GM19193 (cell line): ENCODE measurements around the gene FAM219A.

ENCODE experiments used
- POLR2A ChIP-seq: IDR thresholded peaks from 4 replicates; pipeline ENCODE4 v1.6.1; 2011; ENCODE audit not compliant: insufficient read depth, insufficient read length; ENCODE audit errors: extremely low read depth

The FAM219A gene, protein sequence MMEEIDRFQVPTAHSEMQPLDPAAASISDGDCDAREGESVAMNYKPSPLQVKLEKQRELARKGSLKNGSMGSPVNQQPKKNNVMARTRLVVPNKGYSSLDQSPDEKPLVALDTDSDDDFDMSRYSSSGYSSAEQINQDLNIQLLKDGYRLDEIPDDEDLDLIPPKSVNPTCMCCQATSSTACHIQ

DNA sequence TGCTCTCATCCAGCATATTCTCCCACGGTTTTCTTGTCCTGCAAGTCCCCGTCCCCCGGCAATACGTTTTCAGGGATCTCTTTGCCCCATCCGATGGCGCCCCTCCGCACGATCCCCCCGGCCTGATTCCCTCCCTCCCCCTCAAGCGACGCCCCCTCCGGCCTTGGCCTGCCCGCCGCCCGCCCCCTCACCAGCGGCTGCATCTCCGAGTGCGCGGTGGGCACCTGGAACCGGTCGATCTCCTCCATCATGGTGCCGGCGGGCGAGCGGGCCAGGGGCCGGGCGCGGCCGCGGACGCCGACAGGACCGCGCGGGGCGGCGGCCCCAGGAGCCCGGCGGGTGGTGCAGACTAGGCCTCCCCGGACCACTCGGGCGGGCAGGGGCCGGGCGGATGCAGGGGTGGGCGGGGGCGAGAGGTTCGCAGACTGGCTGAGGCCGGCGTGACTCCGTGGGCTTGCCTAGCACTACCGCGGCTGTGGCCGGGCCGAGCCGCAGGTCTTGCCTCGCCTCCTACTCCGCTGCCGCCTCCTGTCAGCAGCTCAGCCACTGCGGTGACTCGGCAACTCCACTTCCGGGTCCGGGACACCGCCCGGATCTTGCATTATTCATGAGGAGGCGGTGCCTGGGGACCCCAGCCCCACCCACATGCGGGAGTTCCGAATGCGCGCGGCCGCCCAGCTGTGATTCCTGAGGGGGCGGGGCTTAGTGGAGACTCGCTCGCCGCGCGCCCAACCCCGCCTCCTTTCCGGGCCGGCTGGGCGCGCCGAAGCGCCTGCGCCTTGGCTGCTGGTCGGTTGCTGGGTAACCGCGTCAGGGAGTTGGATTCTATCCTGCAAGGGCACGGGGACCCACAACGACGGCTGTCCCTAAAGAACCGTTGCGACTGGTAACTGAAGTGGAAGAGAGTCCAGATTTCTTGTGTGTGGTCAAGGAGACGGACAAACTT, at the start of gene FAM219A, which contains the start of gene DNAI1:
Gene FAM219A (minus strand): TSS at position 558 of the 946 bp plus-strand sequence. CDS start 307 bp downstream, at position 251.
Gene DNAI1 (plus strand): TSS at position 793 of the 946 bp plus-strand sequence. CDS start 201 bp downstream, outside the sequence.
- peak; percentile 58 for TF ChIP-seq POLR2A

DNA sequence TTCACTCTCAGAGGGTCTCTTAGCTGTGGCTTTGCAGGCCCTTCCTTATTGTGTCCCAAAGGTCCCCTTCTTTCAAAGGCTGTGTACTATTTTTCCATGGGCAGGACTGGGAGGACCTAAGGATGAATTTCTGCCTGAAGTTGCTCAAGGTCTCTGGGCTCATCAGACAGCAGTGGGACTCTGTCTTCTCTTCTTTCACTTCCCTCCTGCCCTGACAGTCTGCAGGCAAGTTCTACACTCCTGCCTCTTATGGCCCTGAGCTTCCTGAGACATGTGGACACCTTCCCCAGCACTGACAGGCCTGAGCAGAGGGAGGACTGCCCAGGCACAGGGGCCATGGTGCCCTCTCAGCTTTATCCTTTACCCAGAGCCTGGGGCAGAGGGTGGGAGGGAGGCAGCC, 49.6 kb upstream of the FAM219A start:
- no peak for TF ChIP-seq POLR2A

- TF ChIP-seq POLR2A: no peak
Observed at GRCh38 chr9:34507556-34507955, 49.2 kb upstream of the FAM219A start.

DNA sequence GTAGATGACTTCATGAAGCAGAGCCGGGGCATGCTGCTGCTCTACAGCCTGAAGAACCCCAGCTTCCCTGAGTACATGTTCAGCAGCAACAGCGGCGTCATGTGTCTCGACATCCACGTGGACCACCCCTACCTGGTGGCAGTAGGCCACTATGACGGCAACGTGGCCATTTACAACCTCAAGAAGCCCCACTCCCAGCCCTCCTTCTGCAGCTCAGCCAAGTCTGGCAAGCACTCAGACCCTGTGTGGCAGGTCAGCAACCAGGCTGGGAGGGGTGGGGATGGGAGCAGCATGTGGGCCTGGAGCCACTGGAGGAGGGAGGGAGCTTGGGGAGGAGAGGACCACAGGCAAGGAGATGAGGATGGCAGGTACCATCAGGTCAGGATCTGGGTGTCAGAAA, 48.3 kb upstream of the FAM219A start:
- TF ChIP-seq POLR2A: no peak

- TF ChIP-seq POLR2A: no peak
Observed at GRCh38 chr9:34505370-34506120, 47.2 kb upstream of the FAM219A start.

- TF ChIP-seq POLR2A: no peak
Observed at GRCh38 chr9:34503406-34503805, 45.0 kb upstream of the FAM219A start.

- TF ChIP-seq POLR2A: no peak
Observed at GRCh38 chr9:34502891-34503290, 44.5 kb upstream of the FAM219A start.

- TF ChIP-seq POLR2A: no peak
Observed at GRCh38 chr9:34502471-34502870, 44.1 kb upstream of the FAM219A start.

- TF ChIP-seq POLR2A: no peak
Observed at GRCh38 chr9:34501889-34502425, 43.6 kb upstream of the FAM219A start.

DNA sequence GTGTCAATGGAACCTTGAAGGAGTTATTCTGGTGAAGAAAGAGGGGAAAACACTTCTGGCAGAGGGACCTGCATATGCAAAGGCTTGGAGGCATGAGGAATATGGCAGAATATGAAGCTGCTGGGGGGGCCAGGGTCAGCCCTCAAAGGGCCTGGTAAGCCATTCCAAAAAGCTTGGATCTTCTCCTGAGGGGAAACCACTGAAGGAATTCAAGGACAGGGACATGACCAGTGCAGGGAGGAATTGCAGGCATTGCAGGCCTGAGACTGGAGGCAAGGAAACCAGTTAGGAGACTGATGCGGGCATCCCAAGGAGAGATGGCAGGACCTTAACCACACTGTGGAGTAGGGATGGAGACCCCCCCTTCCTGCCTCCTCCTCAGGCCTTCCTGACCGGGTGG, 43.0 kb upstream of the FAM219A start:
- TF ChIP-seq POLR2A: no peak

DNA sequence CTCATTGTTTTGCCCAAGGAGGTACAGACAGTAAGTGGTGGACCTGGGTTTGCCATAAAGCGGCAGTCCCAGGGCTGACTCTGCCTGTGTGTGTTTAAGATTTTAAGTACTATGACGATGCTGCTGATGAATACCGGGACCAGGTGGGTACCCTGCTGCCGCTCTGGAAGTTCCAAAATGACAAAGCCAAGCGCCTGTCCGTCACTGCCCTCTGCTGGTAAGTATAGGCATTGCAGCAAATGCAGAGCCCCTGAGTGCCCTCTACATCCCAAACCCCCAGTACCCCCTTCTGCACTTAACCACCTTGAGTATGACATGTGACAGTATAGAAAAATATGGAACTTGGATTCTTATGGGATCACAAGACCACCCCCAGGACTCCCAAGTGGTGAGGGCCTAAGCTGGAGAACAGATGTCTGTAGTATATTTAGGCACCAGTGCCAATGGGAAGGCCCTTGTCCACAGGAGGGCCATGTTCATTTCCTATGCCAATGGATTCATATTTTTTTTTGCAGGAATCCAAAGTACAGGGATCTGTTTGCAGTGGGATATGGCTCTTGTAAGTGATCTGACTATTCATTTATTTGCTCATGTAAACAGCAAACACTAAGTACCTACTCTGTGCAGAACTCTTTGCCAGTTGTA, 42.4 kb upstream of the FAM219A start:
- TF ChIP-seq POLR2A: no peak

- TF ChIP-seq POLR2A: no peak
Observed at GRCh38 chr9:34499076-34499475, 40.7 kb upstream of the FAM219A start.

DNA sequence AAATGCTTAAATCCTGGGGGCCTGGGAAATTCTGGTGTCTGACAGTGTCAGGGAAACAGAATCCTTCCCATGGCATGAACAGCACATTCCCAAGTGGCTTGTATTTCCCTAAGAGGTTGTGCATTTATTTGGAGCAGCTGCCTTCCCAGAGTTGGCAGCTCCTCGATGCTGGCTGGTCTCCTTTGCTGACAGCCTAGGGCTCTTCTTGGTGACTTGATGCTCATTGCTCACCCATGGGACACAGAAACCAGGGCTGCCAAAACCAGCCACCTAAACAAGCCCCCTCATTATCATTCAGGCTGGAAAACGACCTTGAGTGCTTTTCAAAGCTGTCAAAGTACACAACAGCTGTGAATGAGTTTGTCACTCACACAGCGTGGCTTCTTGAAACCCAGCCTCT, 40.2 kb upstream of the FAM219A start:
- TF ChIP-seq POLR2A: no peak

GRCh38 chr9:34496149-34496712, 37.9 kb upstream of the FAM219A start:
- TF ChIP-seq POLR2A: no peak
